ENCODE data around the gene SPEG. TPM values are rescaled to one million over a fixed set of nuclear protein-coding genes. Genes with fewer than 3 reads are reported as not detected.

Gene SPEG
- total and polyA plus RNA-seq, 2 of the 13 experiments (the other 11 are each of a cell fraction or from before 2014, with no cell fraction given), result 0.18 to 0.24 TPM

DNA sequence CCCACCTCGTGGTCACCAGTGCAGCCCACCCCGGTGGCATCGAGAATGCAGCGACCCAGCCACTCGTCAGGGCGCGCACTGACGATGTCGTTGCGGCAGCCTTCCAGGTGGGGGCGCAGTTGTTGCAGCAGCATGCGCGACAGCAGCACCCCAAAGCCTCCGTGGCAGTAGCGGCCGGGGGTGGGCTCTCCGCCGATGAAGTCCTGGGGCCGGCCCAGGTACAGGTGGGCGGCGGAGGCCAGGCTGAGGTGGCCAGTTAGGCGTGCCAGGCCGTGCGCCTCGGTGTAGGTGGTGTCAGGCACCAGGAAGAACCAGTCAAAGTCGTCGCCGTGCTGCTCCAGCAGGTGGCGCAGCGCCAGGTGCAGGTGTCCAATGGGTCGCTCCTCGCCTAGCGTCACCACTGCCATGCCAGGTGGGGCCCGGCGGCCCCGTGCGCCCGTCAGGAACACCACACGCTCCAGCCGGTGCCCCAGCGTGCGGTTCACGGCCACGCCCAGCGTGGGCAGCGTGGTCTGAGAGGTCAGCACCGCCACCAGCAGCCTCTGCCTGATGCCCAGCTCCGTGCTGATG lies 107.1 kb downstream of the SPEG start (continued):
- TF ChIP-seq, protein P1, sequence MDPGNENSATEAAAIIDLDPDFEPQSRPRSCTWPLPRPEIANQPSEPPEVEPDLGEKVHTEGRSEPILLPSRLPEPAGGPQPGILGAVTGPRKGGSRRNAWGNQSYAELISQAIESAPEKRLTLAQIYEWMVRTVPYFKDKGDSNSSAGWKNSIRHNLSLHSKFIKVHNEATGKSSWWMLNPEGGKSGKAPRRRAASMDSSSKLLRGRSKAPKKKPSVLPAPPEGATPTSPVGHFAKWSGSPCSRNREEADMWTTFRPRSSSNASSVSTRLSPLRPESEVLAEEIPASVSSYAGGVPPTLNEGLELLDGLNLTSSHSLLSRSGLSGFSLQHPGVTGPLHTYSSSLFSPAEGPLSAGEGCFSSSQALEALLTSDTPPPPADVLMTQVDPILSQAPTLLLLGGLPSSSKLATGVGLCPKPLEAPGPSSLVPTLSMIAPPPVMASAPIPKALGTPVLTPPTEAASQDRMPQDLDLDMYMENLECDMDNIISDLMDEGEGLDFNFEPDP (CRISPR knock-in tag; conservative IDR thresholded peaks at IDR 0.05), result no peak
- peak; percentile 29; the same call in 1 of the 2 replicates for TF ChIP-seq ZNF660 (CRISPR knock-in tag; IDR thresholded peaks at IDR 0.05; ENCODE audit: borderline replicate concordance, low read depth)
- TF ChIP-seq FLYWCH1 (CRISPR knock-in tag; IDR thresholded peaks at IDR 0.05), result no peak
- peak; percentile 96 for TF ChIP-seq ZNF230 (CRISPR knock-in tag; IDR thresholded peaks at IDR 0.05)
- no peak for TF ChIP-seq ZNF253 (CRISPR knock-in tag; IDR thresholded peaks at IDR 0.05; ENCODE audit: borderline replicate concordance)
- TF ChIP-seq ZSCAN21 (CRISPR knock-in tag; IDR thresholded peaks at IDR 0.05; ENCODE audit: borderline replicate concordance), result peak; percentile 90
- no peak; the same call in 1 of the 2 replicates for TF ChIP-seq SP4 (CRISPR knock-in tag; IDR thresholded peaks at IDR 0.05)
- TF ChIP-seq ZBTB7A (CRISPR knock-in tag; IDR thresholded peaks at IDR 0.05), result 0 out of 2 replicates have a peak, but pooled peaks have one; percentile 64
- peak; percentile 87 for TF ChIP-seq POGZ (CRISPR knock-in tag; IDR thresholded peaks at IDR 0.05)
- TF ChIP-seq ZBTB20 (CRISPR knock-in tag; IDR thresholded peaks at IDR 0.05; ENCODE audit: borderline replicate concordance, low read depth), result peak; percentile 79; the same call in 1 of the 2 replicates
- no peak for TF ChIP-seq NFRKB (IDR thresholded peaks at IDR 0.05)
- TF ChIP-seq ZNF256 (CRISPR knock-in tag; conservative IDR thresholded peaks at IDR 0.05), result no peak
- no peak for TF ChIP-seq PRMT3 (CRISPR knock-in tag; IDR thresholded peaks at IDR 0.05; ENCODE audit: borderline replicate concordance, low read depth)
- no peak for TF ChIP-seq CHCHD3 (CRISPR knock-in tag; IDR thresholded peaks at IDR 0.05)
- TF ChIP-seq, protein P2, sequence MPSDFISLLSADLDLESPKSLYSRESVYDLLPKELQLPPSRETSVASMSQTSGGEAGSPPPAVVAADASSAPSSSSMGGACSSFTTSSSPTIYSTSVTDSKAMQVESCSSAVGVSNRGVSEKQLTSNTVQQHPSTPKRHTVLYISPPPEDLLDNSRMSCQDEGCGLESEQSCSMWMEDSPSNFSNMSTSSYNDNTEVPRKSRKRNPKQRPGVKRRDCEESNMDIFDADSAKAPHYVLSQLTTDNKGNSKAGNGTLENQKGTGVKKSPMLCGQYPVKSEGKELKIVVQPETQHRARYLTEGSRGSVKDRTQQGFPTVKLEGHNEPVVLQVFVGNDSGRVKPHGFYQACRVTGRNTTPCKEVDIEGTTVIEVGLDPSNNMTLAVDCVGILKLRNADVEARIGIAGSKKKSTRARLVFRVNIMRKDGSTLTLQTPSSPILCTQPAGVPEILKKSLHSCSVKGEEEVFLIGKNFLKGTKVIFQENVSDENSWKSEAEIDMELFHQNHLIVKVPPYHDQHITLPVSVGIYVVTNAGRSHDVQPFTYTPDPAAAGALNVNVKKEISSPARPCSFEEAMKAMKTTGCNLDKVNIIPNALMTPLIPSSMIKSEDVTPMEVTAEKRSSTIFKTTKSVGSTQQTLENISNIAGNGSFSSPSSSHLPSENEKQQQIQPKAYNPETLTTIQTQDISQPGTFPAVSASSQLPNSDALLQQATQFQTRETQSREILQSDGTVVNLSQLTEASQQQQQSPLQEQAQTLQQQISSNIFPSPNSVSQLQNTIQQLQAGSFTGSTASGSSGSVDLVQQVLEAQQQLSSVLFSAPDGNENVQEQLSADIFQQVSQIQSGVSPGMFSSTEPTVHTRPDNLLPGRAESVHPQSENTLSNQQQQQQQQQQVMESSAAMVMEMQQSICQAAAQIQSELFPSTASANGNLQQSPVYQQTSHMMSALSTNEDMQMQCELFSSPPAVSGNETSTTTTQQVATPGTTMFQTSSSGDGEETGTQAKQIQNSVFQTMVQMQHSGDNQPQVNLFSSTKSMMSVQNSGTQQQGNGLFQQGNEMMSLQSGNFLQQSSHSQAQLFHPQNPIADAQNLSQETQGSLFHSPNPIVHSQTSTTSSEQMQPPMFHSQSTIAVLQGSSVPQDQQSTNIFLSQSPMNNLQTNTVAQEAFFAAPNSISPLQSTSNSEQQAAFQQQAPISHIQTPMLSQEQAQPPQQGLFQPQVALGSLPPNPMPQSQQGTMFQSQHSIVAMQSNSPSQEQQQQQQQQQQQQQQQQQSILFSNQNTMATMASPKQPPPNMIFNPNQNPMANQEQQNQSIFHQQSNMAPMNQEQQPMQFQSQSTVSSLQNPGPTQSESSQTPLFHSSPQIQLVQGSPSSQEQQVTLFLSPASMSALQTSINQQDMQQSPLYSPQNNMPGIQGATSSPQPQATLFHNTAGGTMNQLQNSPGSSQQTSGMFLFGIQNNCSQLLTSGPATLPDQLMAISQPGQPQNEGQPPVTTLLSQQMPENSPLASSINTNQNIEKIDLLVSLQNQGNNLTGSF (CRISPR knock-in tag; IDR thresholded peaks at IDR 0.05), result peak; percentile 83; the same call in 1 of the 2 replicates
- TF ChIP-seq MAFF (IDR thresholded peaks at IDR 0.05; ENCODE audit: low read depth, low read length), result no peak
- no peak for TF ChIP-seq ZNF790 (CRISPR knock-in tag; IDR thresholded peaks at IDR 0.05; ENCODE audit: borderline replicate concordance)
- TF ChIP-seq GABPB1 (CRISPR knock-in tag; IDR thresholded peaks at IDR 0.05), result peak; percentile 87
- TF ChIP-seq RCOR2 (CRISPR knock-in tag; IDR thresholded peaks at IDR 0.05), result no peak
- TF ChIP-seq ZSCAN30 (CRISPR knock-in tag; IDR thresholded peaks at IDR 0.05), result no peak
- peak; percentile 66; the same call in 1 of the 2 replicates for TF ChIP-seq ZNF598 (CRISPR knock-in tag; IDR thresholded peaks at IDR 0.05; ENCODE audit: borderline replicate concordance)
- no peak for TF ChIP-seq GZF1 (CRISPR knock-in tag; IDR thresholded peaks at IDR 0.05)
- peak; percentile 88 for TF ChIP-seq ZZZ3 (CRISPR knock-in tag; IDR thresholded peaks at IDR 0.05; ENCODE audit: borderline replicate concordance)
- no peak; the same call in 1 of the 2 replicates for TF ChIP-seq KLF9 (CRISPR knock-in tag; IDR thresholded peaks at IDR 0.05; ENCODE audit: low read depth)
- TF ChIP-seq, protein P3, sequence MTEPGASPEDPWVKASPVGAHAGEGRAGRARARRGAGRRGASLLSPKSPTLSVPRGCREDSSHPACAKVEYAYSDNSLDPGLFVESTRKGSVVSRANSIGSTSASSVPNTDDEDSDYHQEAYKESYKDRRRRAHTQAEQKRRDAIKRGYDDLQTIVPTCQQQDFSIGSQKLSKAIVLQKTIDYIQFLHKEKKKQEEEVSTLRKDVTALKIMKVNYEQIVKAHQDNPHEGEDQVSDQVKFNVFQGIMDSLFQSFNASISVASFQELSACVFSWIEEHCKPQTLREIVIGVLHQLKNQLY (CRISPR knock-in tag; IDR thresholded peaks at IDR 0.05), result no peak
